ENCODE data around the gene TAF4. TPM values are rescaled to one million over a fixed set of nuclear protein-coding genes. Genes with fewer than 3 reads are reported as not detected.

Gene TAF4
- total RNA-seq, 1 experiment from 2014 or later: 64.3 TPM

GRCh38 chr20:61970357-61970756 is 95.3 kb downstream of the TAF4 start:
- H3K27me3 Mint-ChIP-seq (ENCODE audit: unreplicated experiment): no peaks in the 10 kb centered on the region
- CTCF ChIA-PET: no interaction called here
- H3K9me3 Mint-ChIP-seq (ENCODE audit: low read depth, unreplicated experiment): no peaks in the 10 kb centered on the region
- H3K4me3 Mint-ChIP-seq (ENCODE audit: low read depth, unreplicated experiment): no peak overlapping the region
- intact Hi-C loops (cut with micrococcal nuclease; ENCODE audit: unreplicated experiment): no loop called here
- no TSS peak for BruUV-seq (replicated peaks)
- H3K36me3 Mint-ChIP-seq (ENCODE audit: insufficient read depth, unreplicated experiment): peaks cover 42% of the 10 kb centered on the region
- H3K27ac Mint-ChIP-seq (ENCODE audit: unreplicated experiment): no peak overlapping the region
- TF ChIP-seq CTCF (IDR thresholded peaks at IDR 0.05; ENCODE audit: unreplicated experiment): no peak
- no peak for DNase-seq
- no peaks in the 10 kb centered on the region for H3K4me1 Mint-ChIP-seq (ENCODE audit: low read depth, unreplicated experiment)

- no peak overlapping the region for H3K4me3 Mint-ChIP-seq (ENCODE audit: low read depth, unreplicated experiment)
- no peak overlapping the region for H3K27ac Mint-ChIP-seq (ENCODE audit: unreplicated experiment)
- no peak for DNase-seq
- BruUV-seq (replicated peaks): no TSS peak
- peaks cover 38% of the 10 kb centered on the region for H3K36me3 Mint-ChIP-seq (ENCODE audit: insufficient read depth, unreplicated experiment)
- no peaks in the 10 kb centered on the region for H3K4me1 Mint-ChIP-seq (ENCODE audit: low read depth, unreplicated experiment)
- CTCF ChIA-PET: no interaction called here
- no peaks in the 10 kb centered on the region for H3K9me3 Mint-ChIP-seq (ENCODE audit: low read depth, unreplicated experiment)
- intact Hi-C loops (cut with micrococcal nuclease; ENCODE audit: unreplicated experiment): no loop called here
- H3K27me3 Mint-ChIP-seq (ENCODE audit: unreplicated experiment): no peaks in the 10 kb centered on the region
- TF ChIP-seq CTCF (IDR thresholded peaks at IDR 0.05; ENCODE audit: unreplicated experiment): no peak
These were observed 95.9 kb downstream of the TAF4 start for GRCh38 chr20:61969806-61970205.

GRCh38 chr20:61968932-61969331 is 96.7 kb downstream of the TAF4 start:
- no peaks in the 10 kb centered on the region for H3K27me3 Mint-ChIP-seq (ENCODE audit: unreplicated experiment)
- intact Hi-C loops (cut with micrococcal nuclease; ENCODE audit: unreplicated experiment): no loop called here
- H3K9me3 Mint-ChIP-seq (ENCODE audit: low read depth, unreplicated experiment): no peaks in the 10 kb centered on the region
- H3K4me3 Mint-ChIP-seq (ENCODE audit: low read depth, unreplicated experiment): no peak overlapping the region
- no peaks in the 10 kb centered on the region for H3K4me1 Mint-ChIP-seq (ENCODE audit: low read depth, unreplicated experiment)
- BruUV-seq (replicated peaks): no TSS peak
- TF ChIP-seq CTCF (IDR thresholded peaks at IDR 0.05; ENCODE audit: unreplicated experiment): no peak
- no peak overlapping the region for H3K27ac Mint-ChIP-seq (ENCODE audit: unreplicated experiment)
- CTCF ChIA-PET: interaction anchor here (0.6 kb wide), 1 partner anchor 1968 kb away, joined by 4 read pairs; no protein-coding TSS in a partner anchor
- peaks cover 31% of the 10 kb centered on the region for H3K36me3 Mint-ChIP-seq (ENCODE audit: insufficient read depth, unreplicated experiment)
- DNase-seq: no peak

- H3K9me3 Mint-ChIP-seq (ENCODE audit: low read depth, unreplicated experiment): no peaks in the 10 kb centered on the region
- no peaks in the 10 kb centered on the region for H3K27me3 Mint-ChIP-seq (ENCODE audit: unreplicated experiment)
- no peaks in the 10 kb centered on the region for H3K4me1 Mint-ChIP-seq (ENCODE audit: low read depth, unreplicated experiment)
- no peak overlapping the region for H3K27ac Mint-ChIP-seq (ENCODE audit: unreplicated experiment)
- CTCF ChIA-PET: no interaction called here
- intact Hi-C loops (cut with micrococcal nuclease; ENCODE audit: unreplicated experiment): no loop called here
- DNase-seq: no peak
- TF ChIP-seq CTCF (IDR thresholded peaks at IDR 0.05; ENCODE audit: unreplicated experiment): no peak
- no TSS peak for BruUV-seq (replicated peaks)
- H3K36me3 Mint-ChIP-seq (ENCODE audit: insufficient read depth, unreplicated experiment): peaks cover 24% of the 10 kb centered on the region
- no peak overlapping the region for H3K4me3 Mint-ChIP-seq (ENCODE audit: low read depth, unreplicated experiment)
These were observed 97.5 kb downstream of the TAF4 start for GRCh38 chr20:61968036-61968810.
